HG02763 (cell line): ENCODE data around the gene SLC39A12.

ENCODE experiments used
- ATAC-seq: cut with Tn5 transposase; IDR thresholded peaks from one replicate; pipeline ENCODE4 v1.9.1; 2021; ENCODE audit warnings: mild to moderate bottlenecking, moderate library complexity; ENCODE audit not compliant: unreplicated experiment

SLC39A12 gene

GRCh38 chr10:17961551-17962422, 10.1 kb downstream of the SLC39A12 start:
- no peak for ATAC-seq

GRCh38 chr10:17963431-17963830, 11.7 kb downstream of the SLC39A12 start:
- no peak for ATAC-seq

GRCh38 chr10:17965649-17966235, 14.0 kb downstream of the SLC39A12 start:
- no peak for ATAC-seq

DNA sequence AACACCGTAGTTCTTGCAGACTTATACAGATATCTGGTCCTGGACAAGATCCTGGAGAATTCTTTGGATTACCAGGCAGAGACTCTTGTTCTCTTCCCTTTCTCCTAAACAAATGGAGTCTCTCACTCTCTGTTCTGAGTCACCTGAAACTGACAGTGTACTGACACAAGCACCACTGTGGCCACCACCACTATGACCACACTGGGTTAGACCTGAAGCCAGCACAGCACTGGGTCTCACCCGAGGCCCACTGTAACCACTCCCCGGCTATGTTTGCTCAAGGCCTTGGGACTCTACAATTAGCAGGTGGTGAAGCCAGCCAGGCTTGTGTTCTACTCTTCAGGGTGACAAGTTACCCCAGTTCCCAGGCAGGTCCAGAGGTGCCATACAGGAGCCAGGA, 22.8 kb downstream of the SLC39A12 start:
- no peak for ATAC-seq

DNA sequence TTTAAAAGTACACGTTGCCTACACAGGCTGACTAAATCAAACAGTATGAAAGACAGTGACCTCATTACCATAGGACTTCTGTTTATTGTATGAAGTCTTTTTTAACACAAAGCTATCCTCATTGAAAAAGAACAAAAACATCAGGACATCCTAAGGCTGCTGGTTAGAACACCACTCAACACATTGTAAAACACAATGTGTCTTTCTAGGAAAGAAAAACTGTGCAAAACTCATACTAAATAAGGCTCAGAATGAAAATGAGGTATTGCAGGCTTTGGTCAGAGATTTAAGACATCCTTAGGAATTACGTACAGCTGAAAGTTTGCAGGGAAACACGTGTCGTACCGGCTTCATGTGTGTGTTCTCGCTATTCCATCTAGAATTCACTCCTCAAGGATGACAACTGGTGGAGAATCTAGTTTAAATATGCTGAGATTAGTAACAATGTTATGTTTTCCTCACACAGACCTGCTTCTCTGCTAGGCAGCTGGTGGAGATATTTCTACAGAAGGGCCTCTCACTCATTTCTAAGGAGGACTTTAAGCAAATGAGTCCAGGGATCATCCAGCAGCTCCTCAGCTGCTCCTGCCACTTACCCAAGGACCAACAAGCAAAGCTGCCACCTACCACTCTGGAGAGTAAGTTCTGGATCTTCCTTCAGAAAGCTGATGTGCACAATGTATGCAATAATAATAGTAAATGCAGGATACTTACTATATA, 29.3 kb downstream of the SLC39A12 start:
- no peak for ATAC-seq

GRCh38 chr10:17981766-17982380, 30.2 kb downstream of the SLC39A12 start:
- ATAC-seq = no peak

GRCh38 chr10:17984056-17984455, 32.3 kb downstream of the SLC39A12 start:
- ATAC-seq = peak; percentile 65

GRCh38 chr10:17984563-17984962, 32.8 kb downstream of the SLC39A12 start:
- no peak for ATAC-seq

GRCh38 chr10:17989908-17990767, 38.4 kb downstream of the SLC39A12 start:
- peak; percentile 80 for ATAC-seq

DNA sequence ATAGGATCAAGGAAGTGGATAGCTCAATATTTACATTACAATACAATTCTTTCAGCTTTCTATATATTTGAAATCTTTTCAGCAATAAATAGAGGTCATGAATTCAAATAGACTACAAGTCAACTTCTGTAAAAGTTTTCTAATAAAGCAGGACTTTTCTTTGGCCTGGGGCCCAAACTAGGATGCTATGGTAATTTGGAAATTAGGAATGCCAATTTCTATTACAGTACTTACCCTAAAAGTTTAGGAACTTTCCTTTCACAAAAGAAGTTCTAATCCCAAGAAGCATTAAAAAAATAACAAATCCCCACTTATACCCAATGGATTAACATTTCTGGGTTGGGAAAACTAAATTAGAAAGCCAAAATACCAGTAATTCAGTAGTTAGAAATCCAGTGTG, 40.5 kb downstream of the SLC39A12 start:
- ATAC-seq = no peak

DNA sequence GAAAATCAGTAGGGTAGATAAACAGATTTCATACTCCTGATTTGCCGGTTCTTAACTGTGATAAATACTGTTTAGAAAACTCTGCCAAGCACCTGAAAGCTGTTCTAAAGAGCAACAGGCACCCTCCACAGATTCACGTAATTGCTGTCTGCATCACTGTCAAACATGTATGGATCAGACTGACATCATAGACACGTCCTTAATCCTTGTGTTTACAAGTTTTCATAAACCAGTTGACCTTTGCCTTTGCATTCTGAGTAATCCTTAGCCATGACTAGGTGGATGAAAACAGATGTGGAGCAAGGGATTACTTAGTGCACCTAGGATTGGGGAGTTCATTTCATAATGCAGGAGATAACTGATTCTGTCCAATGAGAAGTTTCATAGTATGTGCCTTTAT, 41.6 kb downstream of the SLC39A12 start:
- no peak for ATAC-seq

- no peak for ATAC-seq
These were observed 48.9 kb downstream of the SLC39A12 start for GRCh38 chr10:18000601-18001000.

DNA sequence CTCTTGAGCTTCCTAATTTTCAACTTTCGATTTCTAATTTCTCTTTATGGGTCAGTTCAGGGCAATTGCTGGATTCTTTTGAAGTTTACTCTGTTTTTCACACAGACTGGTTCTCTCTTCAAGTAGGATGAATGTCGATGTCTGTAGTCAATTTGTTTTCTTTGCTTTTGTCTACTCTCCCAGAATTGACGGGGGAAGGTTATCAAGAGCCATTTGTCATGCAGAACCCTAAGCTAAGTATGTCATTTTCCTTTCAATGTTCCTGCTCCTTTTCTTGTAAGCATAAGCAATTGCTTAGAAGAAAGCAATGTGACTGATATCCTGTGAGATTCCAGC, 53.7 kb downstream of the SLC39A12 start:
- no peak for ATAC-seq

DNA sequence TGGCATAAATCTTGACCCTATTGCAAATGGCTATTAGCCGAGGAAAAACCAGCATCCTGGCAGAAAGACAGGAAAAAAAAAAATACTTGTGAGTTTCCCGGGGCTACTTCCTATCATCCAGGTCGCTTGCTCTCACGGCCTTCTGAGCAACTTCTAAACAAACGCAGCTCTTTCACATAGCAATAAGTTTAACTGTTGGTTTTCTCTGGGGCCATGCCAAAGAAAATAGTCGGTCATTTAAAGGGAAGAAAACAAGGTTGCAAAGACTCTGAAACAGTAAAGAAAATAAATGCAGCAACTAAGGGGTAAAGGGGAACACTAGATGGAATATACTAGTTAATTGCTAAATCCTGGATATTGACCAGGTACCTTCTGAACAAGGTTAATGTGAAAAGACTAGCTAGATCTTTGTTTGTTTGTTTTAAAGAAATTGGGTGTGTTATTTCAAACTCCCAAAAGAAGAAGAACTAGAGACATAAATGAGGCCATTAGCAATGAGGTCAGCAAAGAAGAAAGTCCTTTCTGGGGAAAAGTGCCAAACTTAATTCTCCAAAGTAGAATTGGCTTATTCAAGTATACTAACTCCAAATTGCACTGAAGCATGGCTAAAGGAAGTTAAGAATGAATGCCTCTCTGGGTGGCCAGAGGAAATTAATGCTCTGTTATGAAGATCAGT, 54.2 kb downstream of the SLC39A12 start:
- ATAC-seq = no peak

- ATAC-seq = no peak
These were observed 57.3 kb downstream of the SLC39A12 start for GRCh38 chr10:18008986-18009385.

- ATAC-seq = no peak
These were observed 58.3 kb downstream of the SLC39A12 start for GRCh38 chr10:18010050-18010449.

GRCh38 chr10:18020523-18020922, 68.8 kb downstream of the SLC39A12 start:
- no peak for ATAC-seq

DNA sequence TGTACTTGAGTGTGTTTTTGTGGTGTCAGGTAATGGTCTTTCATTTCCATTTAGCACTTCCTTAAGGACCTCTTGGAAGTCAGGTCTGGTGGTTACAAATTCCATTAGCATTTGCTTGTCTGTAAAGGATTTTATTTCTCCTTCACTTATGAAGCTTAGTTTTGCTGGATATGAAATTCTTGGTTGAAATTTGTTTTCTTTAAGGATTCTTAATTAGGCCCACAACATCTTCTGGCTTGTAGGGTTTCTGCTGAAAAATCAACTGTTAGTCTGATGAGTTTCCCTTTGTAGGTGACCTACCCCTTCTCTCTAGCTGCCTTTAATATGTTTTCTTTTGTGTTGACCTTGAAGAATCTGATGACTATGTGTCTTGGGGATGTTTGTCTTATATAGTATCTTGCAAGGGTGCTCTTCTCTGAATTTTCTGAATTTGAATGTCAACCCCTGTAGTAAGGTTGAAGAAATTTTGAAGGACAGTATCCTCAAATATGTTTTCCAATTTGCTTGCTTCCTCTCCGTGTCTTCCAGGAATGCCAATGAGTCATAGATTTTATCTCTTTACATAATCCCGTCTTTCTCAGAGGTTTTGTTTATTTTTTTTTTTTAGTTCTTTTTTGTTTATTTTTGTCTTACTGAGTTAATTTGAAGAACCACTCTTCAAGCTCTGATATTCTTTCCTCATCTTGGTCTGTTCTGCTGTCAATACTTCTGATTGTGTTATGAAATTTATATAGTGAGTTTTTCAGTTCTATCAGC, 70.2 kb downstream of the SLC39A12 start:
- ATAC-seq = no peak
